SU-DHL-6 (cell line): Measurements from ENCODE around the gene SETD5.

Experiments used
- H2AFZ ChIP-seq: fragments of 200-600 bp; sonication (generic); 2 replicates; pipeline ENCODE4 v1.6.1; 2014; ENCODE audit warnings: low read depth, mild to moderate bottlenecking, moderate library complexity, mixed read lengths, antibody characterized with exemption, low read length; ENCODE audit not compliant: severe bottlenecking
- H3F3A ChIP-seq: fragments of 200-600 bp; shearing (Covaris generic); 2 replicates; pipeline ENCODE4 v1.6.0; 2016; ENCODE audit warnings: antibody characterized with exemption, mild to moderate bottlenecking; ENCODE audit not compliant: insufficient read depth
- H3K27ac ChIP-seq: fragments of 200-600 bp; sonication (generic); 2 replicates; pipeline ENCODE4 v1.5.1; 2016; ENCODE audit warnings: low read depth, mild to moderate bottlenecking, low read length, moderate library complexity, mixed read lengths
- H3K27me3 ChIP-seq: fragments of 200-600 bp; sonication (generic), shearing (Covaris generic); 2 replicates; pipeline ENCODE4 v1.6.0; 2014; ENCODE audit warnings: mild to moderate bottlenecking, low read length
- H3K36me3 ChIP-seq: fragments of 200-600 bp; sonication (generic); 2 replicates; pipeline ENCODE4 v1.6.1; 2014; ENCODE audit warnings: mild to moderate bottlenecking, low read length, mixed read lengths
- H3K4me2 ChIP-seq: fragments of 300-600, 200-600 bp; shearing (Covaris generic), sonication (generic); 2 replicates; pipeline ENCODE4 v1.6.0; 2014; ENCODE audit warnings: low read length, low read depth, mild to moderate bottlenecking; ENCODE audit not compliant: poor library complexity, severe bottlenecking
- H3K4me3 ChIP-seq: fragments of 200-600 bp; sonication (generic); 2 replicates; pipeline ENCODE4 v1.5.1; 2014; ENCODE audit warnings: antibody characterized with exemption, low read length, mild to moderate bottlenecking, mixed read lengths; ENCODE audit not compliant: insufficient read depth, poor library complexity, severe bottlenecking
- H3K79me2 ChIP-seq: fragments of 200-600 bp; sonication (generic); 2 replicates; pipeline ENCODE4 v1.6.1; 2014; ENCODE audit warnings: mild to moderate bottlenecking, low read length, moderate library complexity; ENCODE audit not compliant: insufficient read depth
- H3K9ac ChIP-seq: fragments of 200-600 bp; sonication (generic); 2 replicates; pipeline ENCODE4 v1.7.0; 2014; ENCODE audit warnings: mild to moderate bottlenecking, low read length
- H3K9me2 ChIP-seq: fragments of 200-600 bp; sonication (generic); replicated peaks from 2 replicates; pipeline ENCODE4 v1.6.1; 2014; ENCODE audit warnings: low read length; ENCODE audit not compliant: insufficient read depth
- H3K9me3 ChIP-seq: fragments of 200-600 bp; sonication (generic); 2 replicates; pipeline ENCODE4 v1.6.1; 2014; ENCODE audit warnings: low read length, mixed read lengths; ENCODE audit not compliant: insufficient read depth
- H4K20me1 ChIP-seq: fragments of 200-600 bp; sonication (generic); 2 replicates; pipeline ENCODE4 v1.6.1; 2014; ENCODE audit warnings: low read depth, mild to moderate bottlenecking, antibody characterized with exemption, low read length, moderate library complexity, mixed read lengths
- EZH2phosphoT487 ChIP-seq: fragments of 200-600 bp; sonication (generic), shearing (Covaris generic); conservative IDR thresholded peaks from 2 replicates; pipeline ENCODE4 v1.6.1; 2018; ENCODE audit warnings: mild to moderate bottlenecking, antibody characterized with exemption, low read length, moderate library complexity, mixed read lengths
- TF ChIP-seq, protein P1 (sequence below): fragments of 200-600 bp; sonication (generic); IDR thresholded peaks from one replicate; pipeline ENCODE4 v1.5.1; 2017; ENCODE audit warnings: antibody characterized with exemption, mild to moderate bottlenecking, low read length, moderate library complexity; ENCODE audit not compliant: insufficient read depth, poor library complexity, severe bottlenecking

Gene SETD5

DNA sequence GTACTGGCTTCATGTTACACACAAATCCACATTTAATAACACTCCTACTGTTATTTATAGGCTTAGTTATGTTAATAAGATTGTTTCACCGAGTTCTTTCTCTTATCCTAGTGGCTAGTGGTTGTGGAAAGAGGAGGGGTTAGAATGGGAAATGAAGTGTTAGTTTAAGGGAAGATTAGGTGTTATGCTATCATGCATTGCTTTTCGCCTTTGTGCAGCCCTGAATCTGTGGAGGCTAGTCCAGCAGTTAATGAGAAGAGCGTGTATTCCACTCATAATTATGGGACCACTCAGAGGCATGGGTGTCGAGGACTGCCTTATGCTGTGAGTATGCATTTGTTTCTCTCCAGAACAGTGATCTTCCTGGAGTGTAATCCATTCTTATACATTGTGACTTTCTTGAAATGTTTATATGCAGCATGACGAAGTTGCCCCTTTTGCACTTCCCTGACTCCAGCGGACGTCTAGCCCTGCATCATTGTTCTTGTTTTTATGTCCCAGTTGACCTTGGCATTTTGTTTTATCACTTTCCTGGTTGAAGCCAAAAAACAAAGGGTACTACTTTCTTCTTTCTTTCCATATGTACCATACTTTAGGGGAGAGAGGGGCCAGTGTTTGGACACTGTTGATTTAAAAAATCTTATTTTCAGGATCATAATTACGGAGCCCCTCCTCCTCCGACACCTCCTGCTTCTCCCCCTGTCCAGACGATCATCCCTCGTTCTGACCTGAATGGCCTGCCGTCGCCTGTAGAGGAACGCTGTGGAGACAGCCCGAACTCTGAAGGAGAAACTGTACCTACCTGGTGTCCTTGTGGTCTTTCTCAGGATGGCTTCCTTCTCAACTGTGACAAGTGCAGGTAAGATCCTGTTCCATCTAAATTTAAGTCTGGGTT is 36.5 kb downstream of the SETD5 start:
- H3K27ac ChIP-seq: no peak overlapping the region
- no peak overlapping the region for H3K4me2 ChIP-seq
- peaks cover 16% of the 10 kb centered on the region; the same call in 1 of the 2 replicates for H4K20me1 ChIP-seq
- peaks cover 27% of the 10 kb centered on the region for H3K79me2 ChIP-seq
- H3F3A ChIP-seq: 0 out of 2 replicates have a peak, but pooled peaks cover 8% of the 10 kb centered on the region
- no peaks in the 10 kb centered on the region for H3K27me3 ChIP-seq
- no peak overlapping the region for H2AFZ ChIP-seq
- H3K4me3 ChIP-seq: no peak overlapping the region
- no peaks in the 10 kb centered on the region for H3K9me3 ChIP-seq
- H3K36me3 ChIP-seq: peaks cover 80% of the 10 kb centered on the region
- TF ChIP-seq EZH2phosphoT487: no peak
- TF ChIP-seq, protein P1, sequence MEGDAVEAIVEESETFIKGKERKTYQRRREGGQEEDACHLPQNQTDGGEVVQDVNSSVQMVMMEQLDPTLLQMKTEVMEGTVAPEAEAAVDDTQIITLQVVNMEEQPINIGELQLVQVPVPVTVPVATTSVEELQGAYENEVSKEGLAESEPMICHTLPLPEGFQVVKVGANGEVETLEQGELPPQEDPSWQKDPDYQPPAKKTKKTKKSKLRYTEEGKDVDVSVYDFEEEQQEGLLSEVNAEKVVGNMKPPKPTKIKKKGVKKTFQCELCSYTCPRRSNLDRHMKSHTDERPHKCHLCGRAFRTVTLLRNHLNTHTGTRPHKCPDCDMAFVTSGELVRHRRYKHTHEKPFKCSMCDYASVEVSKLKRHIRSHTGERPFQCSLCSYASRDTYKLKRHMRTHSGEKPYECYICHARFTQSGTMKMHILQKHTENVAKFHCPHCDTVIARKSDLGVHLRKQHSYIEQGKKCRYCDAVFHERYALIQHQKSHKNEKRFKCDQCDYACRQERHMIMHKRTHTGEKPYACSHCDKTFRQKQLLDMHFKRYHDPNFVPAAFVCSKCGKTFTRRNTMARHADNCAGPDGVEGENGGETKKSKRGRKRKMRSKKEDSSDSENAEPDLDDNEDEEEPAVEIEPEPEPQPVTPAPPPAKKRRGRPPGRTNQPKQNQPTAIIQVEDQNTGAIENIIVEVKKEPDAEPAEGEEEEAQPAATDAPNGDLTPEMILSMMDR: no peak
- H3K9me2 ChIP-seq: no peaks in the 10 kb centered on the region
- no peak overlapping the region for H3K9ac ChIP-seq

DNA sequence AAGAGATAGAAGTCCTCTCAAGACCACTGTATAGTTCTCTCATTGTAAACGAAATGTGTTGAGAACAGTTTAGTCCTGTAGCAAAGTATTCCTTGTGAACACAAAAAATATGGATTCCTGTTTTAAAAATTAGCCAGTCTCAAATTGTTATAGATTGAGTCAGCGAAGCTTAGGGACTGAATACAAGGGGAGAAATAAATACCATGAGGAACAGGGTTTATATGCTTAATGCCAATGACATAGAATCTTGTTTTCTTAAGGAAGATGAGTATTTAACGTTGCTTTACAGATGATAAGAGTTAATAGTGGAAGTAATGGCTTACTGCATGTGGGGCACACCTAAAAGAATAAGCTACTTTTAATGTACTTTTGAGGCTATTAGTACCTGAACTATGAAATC is 37.9 kb downstream of the SETD5 start:
- H3K27ac ChIP-seq: no peak overlapping the region
- TF ChIP-seq, protein P1: no peak
- TF ChIP-seq EZH2phosphoT487: no peak
- H3K36me3 ChIP-seq: peaks cover 76% of the 10 kb centered on the region
- no peaks in the 10 kb centered on the region for H3K9me2 ChIP-seq
- H2AFZ ChIP-seq: no peak overlapping the region
- H3K79me2 ChIP-seq: peaks cover 26% of the 10 kb centered on the region
- H4K20me1 ChIP-seq: peaks cover 16% of the 10 kb centered on the region
- H3K4me3 ChIP-seq: no peak overlapping the region
- 0 out of 2 replicates have a peak, but pooled peaks cover 5% of the 10 kb centered on the region for H3F3A ChIP-seq
- H3K9me3 ChIP-seq: no peaks in the 10 kb centered on the region
- H3K4me2 ChIP-seq: no peak overlapping the region
- H3K27me3 ChIP-seq: no peaks in the 10 kb centered on the region
- H3K9ac ChIP-seq: no peak overlapping the region

DNA sequence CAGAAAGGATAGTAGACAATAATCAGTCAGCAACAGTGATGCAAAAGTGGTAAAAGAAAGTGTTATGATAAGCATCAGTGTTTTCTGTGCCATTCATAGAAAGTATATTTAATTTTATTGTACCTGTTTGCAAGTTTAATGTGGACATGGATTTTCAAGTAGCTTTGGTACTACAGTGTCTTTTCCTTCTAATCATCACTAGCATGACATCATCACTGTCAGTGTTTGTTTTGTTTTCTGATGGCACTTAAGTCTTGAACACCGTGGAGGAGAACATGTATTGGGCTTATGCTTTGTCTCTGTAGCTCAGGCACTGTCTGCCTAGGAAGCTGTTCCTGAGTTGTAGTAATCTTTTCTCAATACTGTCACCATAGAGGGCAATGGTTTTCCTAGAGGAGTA is 41.9 kb downstream of the SETD5 start:
- Histone ChIP-seq H3K9me3 (no peaks in the 10 kb centered on the region), H3K79me2 (peaks cover 15% of the 10 kb centered on the region; the same call in 1 of the 2 replicates), H2AFZ (no peak overlapping the region), H3K9ac (no peak overlapping the region), H3K36me3 (peaks cover 72% of the 10 kb centered on the region), H3K27me3 (no peaks in the 10 kb centered on the region), H3K4me3 (no peak overlapping the region), H4K20me1 (peaks cover 11% of the 10 kb centered on the region), H3F3A (no peaks in the 10 kb centered on the region), H3K9me2 (no peaks in the 10 kb centered on the region), H3K4me2 (no peak overlapping the region), H3K27ac (no peak overlapping the region)
- TF ChIP-seq, protein P1: no peak
- no peak for TF ChIP-seq EZH2phosphoT487
